Caco-2 (cell line): ENCODE results near the gene FBXO34. TPM values are rescaled to one million over a fixed set of nuclear protein-coding genes. Genes with fewer than 3 reads are reported as not detected.

ENCODE experiments used
- BruUV-seq: library from RNA; stranded (reverse); fragments of 400-500 nt; replicated peaks from 2 replicates; lab custom pipeline; 2021; lab: Mats Ljungman, UMichigan
- CTCF ChIA-PET: fragments of 300-600 bp; sonication (Branson Sonifier 250); formaldehyde crosslinking; loops from one replicate; lab custom pipeline; 2022; ENCODE audit warnings: antibody characterized with exemption; lab: Charles Lee
- POLR2A ChIA-PET: fragments of 300-600 bp; sonication (Branson Sonifier 250); formaldehyde crosslinking; loops from one replicate; lab custom pipeline; 2022; ENCODE audit warnings: antibody characterized with exemption; lab: Charles Lee
- DNase-seq, 2 experiments: peaks; one replicate each; pipeline versions ENCODE4 v3.0.0 to v3.0.0-alpha.2; 2020 to 2022
- H3K27me3 ChIP-seq: replicated peaks from 2 replicates; pipeline ENCODE4 v1.6.0; 2011; ENCODE audit warnings: low read length; ENCODE audit not compliant: control insufficient read depth, insufficient read depth
- H3K36me3 ChIP-seq: 2 replicates; pipeline ENCODE4 v1.5.1; 2011; ENCODE audit warnings: low read length; ENCODE audit not compliant: control insufficient read depth, insufficient read depth
- H3K4me1 ChIP-seq: fragments of 250-450 bp; sonication (Bioruptor Pico); 2 replicates; pipeline ENCODE4 v1.5.1; 2020; ENCODE audit warnings: mild to moderate bottlenecking
- H3K4me3 ChIP-seq: 2 replicates; pipeline ENCODE4 v1.5.1; 2011; ENCODE audit warnings: low read depth, mild to moderate bottlenecking, control low read depth, low read length
- H3K9me3 ChIP-seq: fragments of 250-450 bp; sonication (Bioruptor Pico); 2 replicates; pipeline ENCODE4 v1.5.1; 2020; ENCODE audit warnings: mild to moderate bottlenecking, moderate library complexity
- H3K27ac Mint-ChIP-seq: one replicate; pipeline ENCODE4 v1.8.0; 2022; ENCODE audit warnings: mixed read lengths; ENCODE audit not compliant: unreplicated experiment
- H3K27me3 Mint-ChIP-seq: one replicate; pipeline ENCODE4 v1.8.0; 2022; ENCODE audit warnings: mixed read lengths; ENCODE audit not compliant: insufficient read depth, unreplicated experiment
- H3K36me3 Mint-ChIP-seq: one replicate; pipeline ENCODE4 v1.8.0; 2022; ENCODE audit warnings: mild to moderate bottlenecking, mixed read lengths; ENCODE audit not compliant: insufficient read depth, unreplicated experiment
- H3K4me1 Mint-ChIP-seq: one replicate; pipeline ENCODE4 v1.8.0; 2022; ENCODE audit warnings: low read depth, mixed read lengths; ENCODE audit not compliant: unreplicated experiment
- H3K4me3 Mint-ChIP-seq: one replicate; pipeline ENCODE4 v1.8.0; 2022; ENCODE audit warnings: mild to moderate bottlenecking, moderate library complexity, mixed read lengths; ENCODE audit not compliant: unreplicated experiment
- H3K9me3 Mint-ChIP-seq: one replicate; pipeline ENCODE4 v1.8.0; 2022; ENCODE audit warnings: mixed read lengths; ENCODE audit not compliant: unreplicated experiment
- CTCF ChIP-seq, 2 experiments: fragments of 200-600 bp in 1 of 2; IDR thresholded peaks; 1 replicate in 1 of 2; 2 replicates in 1 of 2; pipeline versions ENCODE4 v1.5.1 to v1.8.0; 2011 to 2022; ENCODE audit warnings: antibody characterized with exemption in 1 of 2, control low read depth in 1 of 2, inconsistent platforms in 1 of 2, low read depth in 1 of 2, low read length in 1 of 2, mild to moderate bottlenecking in 1 of 2, moderate library complexity in 1 of 2; ENCODE audit not compliant: insufficient read depth in 1 of 2, severe bottlenecking in 1 of 2, unreplicated experiment in 1 of 2
- intact Hi-C: fragments of 100-400 bp; cut with micrococcal nuclease; formaldehyde crosslinking; loops from one replicate; pipeline ENCODE4 v1.10.0; 2022; ENCODE audit not compliant: unreplicated experiment
- total RNA-seq: library from RNA; stranded (reverse); gene quantifications from 2 replicates; pipeline ENCODE4 v1.2.3, GENCODE V29; 2022

FBXO34 gene
- total RNA-seq, 1 experiment from 2014 or later, result 23.7 TPM

GRCh38 chr14:55333711-55334485 is 62.7 kb downstream of the FBXO34 start:
- no TSS peak for BruUV-seq
- no peak overlapping the region for H3K4me3 Mint-ChIP-seq
- H3K4me1 Mint-ChIP-seq, result peaks cover 38% of the 10 kb centered on the region
- no peaks in the 10 kb centered on the region for H3K36me3 ChIP-seq
- POLR2A ChIA-PET, result interaction anchor here (0.7 to 1.0 kb wide), 2 partner anchors 17 to 30 kb away, joined by 3 to 6 read pairs; no protein-coding TSS in a partner anchor
- H3K36me3 Mint-ChIP-seq, result no peaks in the 10 kb centered on the region
- H3K9me3 Mint-ChIP-seq, result no peaks in the 10 kb centered on the region
- no peaks in the 10 kb centered on the region for H3K27me3 ChIP-seq
- no peak for TF ChIP-seq CTCF (IDR thresholded peaks at IDR 0.05; ENCODE audit: insufficient read depth in 1 of 2, low read depth in 1 of 2, low read length in 1 of 2, severe bottlenecking in 1 of 2, unreplicated experiment in 1 of 2)
- H3K27ac Mint-ChIP-seq, result peak overlapping the region; percentile 77
- DNase-seq, result no peak
- H3K4me3 ChIP-seq, result no peak overlapping the region
- H3K4me1 ChIP-seq, result peaks cover 23% of the 10 kb centered on the region
- H3K27me3 Mint-ChIP-seq, result no peaks in the 10 kb centered on the region
- H3K9me3 ChIP-seq, result no peaks in the 10 kb centered on the region
- CTCF ChIA-PET, result interaction anchor here (0.5 to 1.4 kb wide), 2 partner anchors 17 to 244 kb away, joined by 4 to 6 read pairs; no protein-coding TSS in a partner anchor
- intact Hi-C loops, result no loop called here

- Mint-ChIP-seq H3K27ac (no peak overlapping the region), H3K4me3 (no peak overlapping the region), H3K36me3 (no peaks in the 10 kb centered on the region), H3K4me1 (peaks cover 44% of the 10 kb centered on the region), H3K9me3 (no peaks in the 10 kb centered on the region), H3K27me3 (no peaks in the 10 kb centered on the region)
- no TSS peak for BruUV-seq
- no peak for DNase-seq
- POLR2A ChIA-PET, result interaction anchor here (0.6 kb wide), 1 partner anchor 145 kb away, joined by 7 read pairs; the partner anchor contains the start of gene DLGAP5
- H3K9me3 ChIP-seq, result no peaks in the 10 kb centered on the region
- CTCF ChIA-PET, result no interaction called here
- intact Hi-C loops, result no loop called here
- no peak for TF ChIP-seq CTCF (IDR thresholded peaks at IDR 0.05; ENCODE audit: insufficient read depth in 1 of 2, low read depth in 1 of 2, low read length in 1 of 2, severe bottlenecking in 1 of 2, unreplicated experiment in 1 of 2)
- peaks cover 36% of the 10 kb centered on the region for H3K4me1 ChIP-seq
- H3K36me3 ChIP-seq, result no peaks in the 10 kb centered on the region
- H3K4me3 ChIP-seq, result no peak overlapping the region
- no peaks in the 10 kb centered on the region for H3K27me3 ChIP-seq
Observed at GRCh38 chr14:55336162-55336561, 64.9 kb downstream of the FBXO34 start.

- Mint-ChIP-seq H3K27ac (no peak overlapping the region), H3K36me3 (no peaks in the 10 kb centered on the region), H3K27me3 (no peaks in the 10 kb centered on the region), H3K9me3 (no peaks in the 10 kb centered on the region), H3K4me3 (no peak overlapping the region), H3K4me1 (peaks cover 46% of the 10 kb centered on the region)
- POLR2A ChIA-PET, result interaction anchor here (0.6 kb wide), 1 partner anchor 145 kb away, joined by 7 read pairs; the partner anchor contains the start of gene DLGAP5
- Histone ChIP-seq H3K9me3 (no peaks in the 10 kb centered on the region), H3K4me3 (no peak overlapping the region), H3K36me3 (no peaks in the 10 kb centered on the region), H3K4me1 (peaks cover 37% of the 10 kb centered on the region), H3K27me3 (no peaks in the 10 kb centered on the region)
- CTCF ChIA-PET, result no interaction called here
- no peak for DNase-seq
- no peak for TF ChIP-seq CTCF (IDR thresholded peaks at IDR 0.05; ENCODE audit: insufficient read depth in 1 of 2, low read depth in 1 of 2, low read length in 1 of 2, severe bottlenecking in 1 of 2, unreplicated experiment in 1 of 2)
- no TSS peak for BruUV-seq
- intact Hi-C loops, result no loop called here
Observed at GRCh38 chr14:55336691-55337090, 65.5 kb downstream of the FBXO34 start.
